GM19025 (cell line): ENCODE data around the gene ILRUN.
"Not testable (repeated sequence)": the region's sequence is repeated elsewhere in the genome, so short reads cannot be mapped to it uniquely, and the experiment has no call there.

Experiments
- ATAC-seq: cut with Tn5 transposase; IDR thresholded peaks from one replicate; pipeline ENCODE4 v1.9.1; 2021; ENCODE audit warnings: mild to moderate bottlenecking, low read depth, moderate library complexity; ENCODE audit not compliant: unreplicated experiment

Gene ILRUN

DNA sequence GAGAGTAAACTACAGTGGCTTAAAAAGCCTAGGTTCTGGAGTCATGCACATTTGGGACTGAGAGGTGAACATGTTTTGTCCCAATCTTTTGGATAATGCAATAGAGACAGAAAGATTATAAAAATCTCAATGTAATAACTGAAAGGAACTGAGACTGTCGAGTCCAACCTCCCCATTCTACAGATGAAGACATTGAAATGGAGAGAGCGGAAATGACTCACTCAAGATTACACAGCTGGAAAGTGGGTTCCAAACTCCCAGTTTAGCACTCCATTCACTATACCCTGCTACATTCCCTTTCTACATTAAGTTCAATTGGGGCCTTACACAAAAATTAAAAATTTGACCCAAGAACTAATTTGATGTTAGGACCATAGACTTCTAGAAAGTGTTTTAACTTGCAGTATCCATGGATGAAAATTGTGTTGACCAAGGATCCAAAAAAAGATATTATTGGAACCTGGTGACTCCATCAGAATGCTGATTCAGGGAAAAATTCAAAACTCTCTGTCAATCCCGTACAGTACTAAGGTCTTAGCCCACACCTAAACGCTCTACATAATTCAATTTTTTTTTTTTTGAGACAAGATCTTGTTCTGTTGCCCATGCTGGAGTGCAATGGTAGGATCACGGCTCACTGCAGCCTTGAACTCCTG, 1.5 kb upstream of the ILRUN start:
- no peak for ATAC-seq

DNA sequence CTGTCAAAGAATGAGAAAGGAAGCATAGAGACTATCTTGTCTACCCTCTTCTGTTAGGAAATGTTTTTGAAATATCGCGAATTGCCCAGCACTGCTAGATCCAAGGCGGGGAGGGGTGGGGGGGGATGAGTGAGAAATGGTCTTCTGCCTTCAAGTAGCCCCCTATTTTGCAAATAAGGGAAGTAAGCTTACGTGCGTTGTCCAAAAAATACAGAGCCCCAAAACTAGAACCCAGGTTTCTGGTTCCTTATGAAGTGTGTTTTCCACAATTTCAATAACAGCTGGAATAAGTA, 923 bp upstream of the ILRUN start:
- no peak for ATAC-seq

- peak; percentile 26 for ATAC-seq
Measured at GRCh38 chr6:34696189-34696738, 303 bp downstream of the ILRUN start.

DNA sequence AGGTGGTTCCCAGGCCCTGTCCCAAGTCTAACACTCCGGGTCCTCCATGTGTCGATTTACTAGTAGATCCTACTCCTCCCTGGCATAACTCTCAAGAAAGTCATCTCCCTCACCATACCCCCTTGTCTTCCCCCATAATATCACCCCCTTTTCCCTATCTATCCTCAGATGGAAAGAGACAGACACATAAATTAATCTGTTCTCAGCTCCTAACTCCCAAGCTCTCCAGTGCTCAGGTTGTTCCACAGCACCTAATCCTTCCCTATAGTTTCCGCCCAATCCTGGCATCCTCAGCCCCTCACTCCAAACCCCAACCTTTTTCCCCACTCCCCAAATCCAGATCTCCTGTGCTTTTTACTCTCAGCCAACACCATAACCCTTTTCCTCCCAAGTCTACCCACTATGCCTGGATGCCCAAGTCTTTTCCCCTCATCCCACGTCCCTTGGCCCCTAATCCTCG, 808 bp downstream of the ILRUN start:
- ATAC-seq = no peak

- no peak for ATAC-seq
Measured at GRCh38 chr6:34692280-34692679, 4.3 kb downstream of the ILRUN start.

- no peak for ATAC-seq
Measured at GRCh38 chr6:34689742-34690141, 6.8 kb downstream of the ILRUN start.

GRCh38 chr6:34688956-34689355, 7.6 kb downstream of the ILRUN start:
- ATAC-seq = no peak

- no peak for ATAC-seq
Measured at GRCh38 chr6:34684919-34685318, 11.6 kb downstream of the ILRUN start.

GRCh38 chr6:34684364-34684763, 12.2 kb downstream of the ILRUN start:
- ATAC-seq = no peak

DNA sequence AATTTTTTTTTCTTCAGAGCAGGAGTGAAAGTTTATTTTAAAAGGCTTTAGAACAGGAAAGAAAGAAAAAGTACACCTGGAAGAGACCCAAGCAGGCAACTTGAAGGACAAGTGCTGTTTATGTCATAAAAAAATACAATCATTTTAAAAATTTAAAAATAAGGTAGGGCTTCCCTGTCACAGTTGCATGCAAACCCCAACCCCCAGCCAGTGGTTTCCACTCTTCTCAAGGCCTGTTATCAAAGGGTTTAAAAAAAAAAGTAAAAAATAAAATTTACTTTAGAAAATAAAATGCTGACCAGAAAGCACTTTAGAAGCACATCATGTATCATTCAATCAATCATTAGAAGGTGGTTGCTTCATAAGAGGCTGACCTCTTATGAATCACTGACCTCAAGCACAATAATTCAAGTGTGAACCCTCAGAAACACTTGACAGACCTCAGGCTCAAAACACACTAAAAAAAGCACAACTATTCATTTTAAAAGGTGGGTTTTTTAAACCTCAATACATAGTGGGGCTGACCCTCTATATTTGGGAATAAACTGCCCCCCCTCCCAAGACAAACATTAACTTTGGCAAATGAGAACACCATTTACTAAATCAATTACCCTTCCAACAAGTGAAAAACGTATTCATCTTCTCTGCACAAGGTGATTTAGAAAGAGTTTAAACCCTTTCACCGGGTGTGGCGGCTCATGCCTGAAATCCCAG, 15.6 kb downstream of the ILRUN start:
- no peak for ATAC-seq

- not testable (repeated sequence) for ATAC-seq
Measured at GRCh38 chr6:34680313-34680712, 16.3 kb downstream of the ILRUN start.

DNA sequence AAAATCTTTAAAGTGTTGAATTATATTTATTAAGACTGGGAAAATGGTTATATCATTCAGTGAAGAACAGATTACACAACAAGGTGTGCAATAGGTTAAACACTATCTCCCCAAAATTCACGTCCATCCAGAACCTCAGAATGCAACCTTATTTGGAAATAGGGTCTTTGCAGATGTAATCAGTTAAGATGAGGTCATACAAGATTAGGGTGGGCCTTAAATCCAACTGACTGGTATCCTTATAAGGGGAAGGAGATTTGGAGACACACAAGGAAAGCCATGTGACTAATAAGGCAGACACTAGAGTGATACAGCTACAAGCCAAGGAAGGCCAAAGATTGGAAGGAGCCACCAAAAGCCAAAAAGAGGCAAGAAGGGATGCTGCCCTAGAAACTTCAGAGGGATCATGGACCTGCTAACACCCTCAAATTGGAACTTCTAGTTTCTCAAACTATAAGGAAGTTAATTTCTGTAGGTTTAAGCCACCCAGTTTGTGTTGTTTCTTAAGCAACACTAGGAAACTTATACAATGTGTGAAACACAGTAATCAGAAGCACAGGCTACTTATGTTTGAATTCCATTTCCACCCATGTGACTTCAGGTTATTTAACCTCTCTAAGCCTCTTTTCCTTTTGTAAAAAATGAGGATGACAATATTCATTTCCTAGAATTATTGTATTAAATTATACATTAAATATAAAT, 16.9 kb downstream of the ILRUN start:
- no peak for ATAC-seq

- no peak for ATAC-seq
Measured at GRCh38 chr6:34676140-34676539, 20.4 kb downstream of the ILRUN start.

DNA sequence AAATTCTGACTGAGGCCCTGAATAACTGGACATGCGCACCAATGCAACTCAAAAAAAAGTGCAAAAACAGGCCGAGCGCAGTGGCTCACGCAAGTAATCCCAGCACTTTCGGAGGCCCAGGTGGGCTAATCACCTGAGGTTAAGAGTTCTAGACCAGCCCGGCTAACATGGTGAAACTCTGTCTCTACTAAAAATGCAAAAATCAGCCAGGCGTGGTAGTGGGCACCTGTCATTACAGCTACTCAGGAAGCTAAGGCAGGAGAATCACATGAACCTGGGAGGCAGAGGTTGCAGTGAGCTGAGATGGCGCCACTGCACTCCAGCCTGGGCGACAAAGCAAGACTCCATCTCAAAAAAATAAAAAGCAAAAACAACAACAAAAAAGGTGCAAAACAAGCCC, 21.6 kb downstream of the ILRUN start:
- not testable (repeated sequence) for ATAC-seq

GRCh38 chr6:34674268-34674639, 22.3 kb downstream of the ILRUN start:
- no peak for ATAC-seq

DNA sequence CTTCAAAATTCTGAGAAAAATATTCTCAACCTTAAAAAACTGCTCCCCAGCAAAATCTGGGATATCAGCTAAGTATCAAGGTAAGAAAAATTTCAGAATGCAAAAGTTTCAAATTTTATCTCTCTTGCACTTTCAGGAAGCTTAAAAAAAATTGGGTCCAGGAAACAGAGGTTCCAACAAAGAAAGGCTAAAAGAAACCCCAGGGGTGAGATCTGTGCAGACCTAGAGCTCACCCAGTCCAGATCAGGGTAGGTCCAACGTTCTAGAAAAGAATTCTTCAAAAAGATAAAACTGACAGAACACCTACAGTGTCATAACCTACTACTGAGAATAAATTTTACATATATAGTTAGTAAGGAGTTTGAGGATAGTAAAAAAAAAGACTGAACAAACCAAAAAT, 23.5 kb downstream of the ILRUN start:
- no peak for ATAC-seq

DNA sequence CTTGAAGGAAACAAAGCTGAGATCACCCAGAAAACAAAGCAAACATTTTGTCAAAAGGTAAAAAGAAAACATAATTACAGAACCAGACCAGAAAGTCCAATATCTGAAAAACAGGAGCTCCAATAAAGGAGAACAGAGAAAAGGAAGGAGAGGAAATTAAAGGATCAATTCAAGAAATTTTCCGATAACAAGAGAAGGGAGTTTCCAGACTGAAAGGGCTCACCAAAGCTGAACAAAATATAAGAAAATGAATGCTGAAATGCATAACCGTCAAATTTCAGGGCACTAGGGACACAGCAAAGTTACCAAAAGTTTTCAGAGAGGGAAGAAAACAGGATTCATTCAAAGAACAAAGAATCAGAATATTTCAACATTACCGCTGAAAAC, 23.9 kb downstream of the ILRUN start:
- ATAC-seq = no peak

GRCh38 chr6:34671801-34672656, 24.5 kb downstream of the ILRUN start:
- peak; percentile 90 for ATAC-seq

DNA sequence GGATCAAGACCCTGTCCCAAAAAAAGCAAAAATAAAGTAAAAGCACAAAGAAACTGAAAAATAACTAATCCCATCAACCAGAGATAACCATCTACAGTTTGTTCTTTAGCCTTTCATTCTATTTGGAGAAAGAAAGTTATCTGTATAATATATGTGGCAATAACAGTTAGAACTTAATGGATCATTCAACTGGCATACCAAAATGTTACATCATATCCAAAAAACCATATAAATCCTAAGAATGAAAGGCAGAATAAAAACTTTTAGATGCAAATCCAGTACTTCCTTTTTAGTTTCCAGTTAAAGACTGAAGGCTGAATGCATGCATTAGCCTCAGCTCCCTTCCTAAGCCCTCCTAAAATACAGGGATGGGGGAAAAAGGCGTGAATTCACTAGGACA, 25.2 kb downstream of the ILRUN start:
- ATAC-seq = no peak

- ATAC-seq = not testable (repeated sequence)
Measured at GRCh38 chr6:34668799-34669198, 27.8 kb downstream of the ILRUN start.
